ENCODE results near the gene CXXC4.

DNA sequence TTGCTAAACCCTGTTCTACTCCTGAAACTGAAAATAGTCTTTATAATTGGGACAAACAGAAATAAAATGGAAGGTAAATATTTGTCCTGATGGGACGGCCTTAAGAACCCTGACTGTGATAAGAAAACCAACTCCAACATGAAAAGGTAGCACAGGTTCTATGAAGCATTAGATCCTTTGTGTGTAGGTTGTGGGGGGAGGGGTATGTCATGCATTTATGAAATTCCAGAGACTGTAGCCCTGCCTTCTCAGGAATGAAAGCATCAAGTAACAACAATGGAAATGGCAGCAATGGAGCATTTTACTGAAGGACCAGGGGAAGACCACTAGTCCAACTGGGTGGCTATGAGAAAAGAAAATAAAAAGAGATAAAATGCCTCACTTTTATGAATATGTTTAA is 23.9 kb downstream of the CXXC4 start:
- TF ChIP-seq MAX (IDR thresholded peaks at IDR 0.05) = no peak
- no peak for TF ChIP-seq ELF1 (IDR thresholded peaks at IDR 0.05; ENCODE audit: borderline replicate concordance, low read depth)
- TF ChIP-seq, protein P1, sequence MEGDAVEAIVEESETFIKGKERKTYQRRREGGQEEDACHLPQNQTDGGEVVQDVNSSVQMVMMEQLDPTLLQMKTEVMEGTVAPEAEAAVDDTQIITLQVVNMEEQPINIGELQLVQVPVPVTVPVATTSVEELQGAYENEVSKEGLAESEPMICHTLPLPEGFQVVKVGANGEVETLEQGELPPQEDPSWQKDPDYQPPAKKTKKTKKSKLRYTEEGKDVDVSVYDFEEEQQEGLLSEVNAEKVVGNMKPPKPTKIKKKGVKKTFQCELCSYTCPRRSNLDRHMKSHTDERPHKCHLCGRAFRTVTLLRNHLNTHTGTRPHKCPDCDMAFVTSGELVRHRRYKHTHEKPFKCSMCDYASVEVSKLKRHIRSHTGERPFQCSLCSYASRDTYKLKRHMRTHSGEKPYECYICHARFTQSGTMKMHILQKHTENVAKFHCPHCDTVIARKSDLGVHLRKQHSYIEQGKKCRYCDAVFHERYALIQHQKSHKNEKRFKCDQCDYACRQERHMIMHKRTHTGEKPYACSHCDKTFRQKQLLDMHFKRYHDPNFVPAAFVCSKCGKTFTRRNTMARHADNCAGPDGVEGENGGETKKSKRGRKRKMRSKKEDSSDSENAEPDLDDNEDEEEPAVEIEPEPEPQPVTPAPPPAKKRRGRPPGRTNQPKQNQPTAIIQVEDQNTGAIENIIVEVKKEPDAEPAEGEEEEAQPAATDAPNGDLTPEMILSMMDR (IDR thresholded peaks at IDR 0.05 in 2 of 3, conservative IDR thresholded peaks at IDR 0.05 in 1 of 3; ENCODE audit: borderline replicate concordance in 1 of 3, insufficient read depth in 1 of 3, low read depth in 2 of 3, low read length in 2 of 3) = no peak
- TF ChIP-seq EZH2 (IDR thresholded peaks at IDR 0.05) = no peak
- TF ChIP-seq RAD21 (IDR thresholded peaks at IDR 0.05; ENCODE audit: low read depth) = no peak
- no peak for TF ChIP-seq CEBPB (IDR thresholded peaks at IDR 0.05; ENCODE audit: low read depth)
- TF ChIP-seq SRF (IDR thresholded peaks at IDR 0.05; ENCODE audit: low read depth) = no peak

Data from HCT116 (cell line).